Parathyroid adenoma (tissue), 2 donors: ENCODE measurements around the gene LRRTM2.

Source experiments
- H2AFZ ChIP-seq: fragments of 300-600 bp; sonication (generic); one replicate; pipeline ENCODE4 v1.7.0; 2017; ENCODE audit warnings: antibody characterized with exemption, mild to moderate bottlenecking
- H3K27ac ChIP-seq: fragments of 300-600 bp; sonication (generic); one replicate; pipeline ENCODE4 v1.7.0; 2017
- H3K27me3 ChIP-seq: fragments of 300-600 bp; sonication (generic); one replicate; pipeline ENCODE4 v1.7.0; 2017; ENCODE audit warnings: low read length; ENCODE audit not compliant: control insufficient read depth, insufficient read depth
- H3K36me3 ChIP-seq: fragments of 300-600 bp; sonication (generic); one replicate; pipeline ENCODE4 v1.7.0; 2017; ENCODE audit warnings: low read length; ENCODE audit not compliant: control insufficient read depth, insufficient read depth
- H3K4me1 ChIP-seq: fragments of 300-600 bp; sonication (generic); one replicate; pipeline ENCODE4 v1.7.0; 2017; ENCODE audit warnings: control low read depth
- H3K4me2 ChIP-seq: fragments of 300-600 bp; sonication (generic); one replicate; pipeline ENCODE4 v1.7.0; 2017; ENCODE audit warnings: low read length
- H3K4me3 ChIP-seq: fragments of 300-600 bp; sonication (generic); one replicate; pipeline ENCODE4 v1.7.0; 2017; ENCODE audit warnings: low read depth, low read length
- H3K79me2 ChIP-seq: fragments of 300-600 bp; sonication (generic); one replicate; pipeline ENCODE4 v1.7.0; 2017; ENCODE audit warnings: control low read depth
- H3K9ac ChIP-seq: fragments of 300-600 bp; sonication (generic); one replicate; pipeline ENCODE4 v1.7.0; 2017; ENCODE audit warnings: mild to moderate bottlenecking
- H3K9me3 ChIP-seq: fragments of 300-600 bp; sonication (generic); one replicate; pipeline ENCODE4 v1.7.0; 2017; ENCODE audit warnings: low read length; ENCODE audit not compliant: control insufficient read depth
- TF ChIP-seq, protein P1 (sequence below): fragments of 300-600 bp; sonication (generic); IDR thresholded peaks from one replicate; pipeline ENCODE4 v1.7.0; 2017; ENCODE audit warnings: antibody characterized with exemption, mild to moderate bottlenecking
- donor health status: primary hyperparathyroidism.

LRRTM2 gene

DNA sequence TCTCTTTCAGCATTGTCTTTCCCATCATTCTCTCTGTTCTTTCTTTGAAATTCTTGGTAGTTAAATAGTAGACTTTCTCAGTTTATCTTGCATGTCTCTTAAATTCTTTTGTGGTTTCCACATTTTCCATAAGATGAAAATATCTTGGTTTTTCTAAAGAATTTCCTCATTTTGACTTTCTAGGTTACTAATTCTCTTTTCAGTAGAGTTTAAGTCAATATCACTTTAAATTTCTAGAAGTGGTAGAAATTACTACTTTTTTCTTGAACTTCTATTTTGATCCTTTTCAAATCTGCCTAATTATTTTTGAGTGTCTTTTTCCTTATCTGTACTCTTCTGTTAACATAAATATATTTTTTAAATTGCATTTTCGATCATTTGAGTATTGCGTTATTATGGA lies 23.6 kb upstream of the LRRTM2 start:
- no peaks in the 10 kb centered on the region for H3K4me1 ChIP-seq
- H3K79me2 ChIP-seq: peaks cover under 1% of the 10 kb centered on the region
- H3K36me3 ChIP-seq: no peaks in the 10 kb centered on the region
- H2AFZ ChIP-seq: no peak overlapping the region
- no peak overlapping the region for H3K9ac ChIP-seq
- TF ChIP-seq, protein P1, sequence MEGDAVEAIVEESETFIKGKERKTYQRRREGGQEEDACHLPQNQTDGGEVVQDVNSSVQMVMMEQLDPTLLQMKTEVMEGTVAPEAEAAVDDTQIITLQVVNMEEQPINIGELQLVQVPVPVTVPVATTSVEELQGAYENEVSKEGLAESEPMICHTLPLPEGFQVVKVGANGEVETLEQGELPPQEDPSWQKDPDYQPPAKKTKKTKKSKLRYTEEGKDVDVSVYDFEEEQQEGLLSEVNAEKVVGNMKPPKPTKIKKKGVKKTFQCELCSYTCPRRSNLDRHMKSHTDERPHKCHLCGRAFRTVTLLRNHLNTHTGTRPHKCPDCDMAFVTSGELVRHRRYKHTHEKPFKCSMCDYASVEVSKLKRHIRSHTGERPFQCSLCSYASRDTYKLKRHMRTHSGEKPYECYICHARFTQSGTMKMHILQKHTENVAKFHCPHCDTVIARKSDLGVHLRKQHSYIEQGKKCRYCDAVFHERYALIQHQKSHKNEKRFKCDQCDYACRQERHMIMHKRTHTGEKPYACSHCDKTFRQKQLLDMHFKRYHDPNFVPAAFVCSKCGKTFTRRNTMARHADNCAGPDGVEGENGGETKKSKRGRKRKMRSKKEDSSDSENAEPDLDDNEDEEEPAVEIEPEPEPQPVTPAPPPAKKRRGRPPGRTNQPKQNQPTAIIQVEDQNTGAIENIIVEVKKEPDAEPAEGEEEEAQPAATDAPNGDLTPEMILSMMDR: no peak
- H3K9me3 ChIP-seq: no peaks in the 10 kb centered on the region
- no peak overlapping the region for H3K4me2 ChIP-seq
- H3K4me3 ChIP-seq: no peak overlapping the region
- no peak overlapping the region for H3K27ac ChIP-seq
- H3K27me3 ChIP-seq: no peaks in the 10 kb centered on the region

DNA sequence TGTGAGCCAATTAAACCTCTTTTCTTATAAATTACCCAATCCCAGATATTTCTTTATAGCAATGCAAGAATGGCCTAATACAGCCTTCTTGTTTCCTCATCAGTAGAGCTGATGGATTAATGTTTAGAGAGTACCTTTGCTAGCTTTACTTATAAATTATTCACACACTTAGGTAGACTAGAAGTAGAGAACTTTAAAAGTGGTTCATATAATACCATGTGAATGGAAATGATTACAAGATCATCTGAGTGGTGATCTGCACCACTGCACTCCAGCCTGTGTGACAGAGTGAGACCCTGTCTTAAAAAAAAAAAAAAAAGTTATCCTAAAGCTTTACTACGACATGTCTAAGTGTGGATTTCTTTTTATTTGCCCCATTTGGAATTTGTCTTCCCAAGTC lies 23.2 kb upstream of the LRRTM2 start:
- H3K36me3 ChIP-seq: no peaks in the 10 kb centered on the region
- no peaks in the 10 kb centered on the region for H3K4me1 ChIP-seq
- H2AFZ ChIP-seq: no peak overlapping the region
- no peak overlapping the region for H3K27ac ChIP-seq
- no peak overlapping the region for H3K4me3 ChIP-seq
- no peak overlapping the region for H3K4me2 ChIP-seq
- H3K9me3 ChIP-seq: no peaks in the 10 kb centered on the region
- H3K9ac ChIP-seq: no peak overlapping the region
- H3K79me2 ChIP-seq: peaks cover 2% of the 10 kb centered on the region
- TF ChIP-seq, protein P1: no peak
- H3K27me3 ChIP-seq: no peaks in the 10 kb centered on the region

DNA sequence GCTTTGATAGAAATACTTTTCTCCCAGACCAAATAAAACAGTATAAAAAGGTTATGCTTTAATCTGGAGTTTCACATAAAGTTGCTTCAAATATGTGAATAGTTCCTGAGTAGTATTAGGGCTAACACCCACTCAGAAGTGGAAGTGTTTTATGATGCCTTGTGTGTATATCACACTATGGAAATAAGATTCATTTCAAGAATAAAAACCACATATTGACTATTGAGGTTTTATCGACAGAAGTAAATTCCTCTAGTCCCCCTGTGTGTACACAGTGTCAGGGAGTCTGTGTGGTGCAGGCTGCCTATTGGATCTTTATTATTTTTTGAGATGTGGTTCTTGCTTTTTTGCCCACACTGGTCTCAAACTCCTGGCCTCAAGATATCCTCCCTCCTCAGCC lies 20.8 kb upstream of the LRRTM2 start:
- Histone ChIP-seq H3K36me3 (no peaks in the 10 kb centered on the region), H2AFZ (no peak overlapping the region), H3K9me3 (no peaks in the 10 kb centered on the region)

DNA sequence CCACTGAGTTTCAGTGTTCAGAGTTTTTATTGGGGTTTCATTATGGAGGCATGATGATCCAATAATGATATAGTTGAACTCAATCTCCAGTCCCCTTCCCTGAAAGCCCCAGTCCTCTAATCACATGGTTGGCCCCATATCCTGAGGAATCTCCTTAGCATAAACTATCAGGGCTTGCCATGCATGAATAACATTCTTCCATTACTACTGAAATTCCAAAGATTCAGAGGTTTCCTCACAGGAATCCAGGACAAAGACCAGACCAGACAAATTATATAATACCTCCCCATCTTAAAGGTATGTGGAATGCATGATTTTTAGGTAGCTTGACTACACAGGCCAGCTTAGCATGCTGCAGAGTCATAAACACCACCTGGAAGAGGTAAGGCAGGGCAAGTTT lies 15.5 kb upstream of the LRRTM2 start:
- Histone ChIP-seq H3K4me1 (no peaks in the 10 kb centered on the region), H3K79me2 (peaks cover 2% of the 10 kb centered on the region), H3K9me3 (no peaks in the 10 kb centered on the region), H3K27ac (no peak overlapping the region), H3K9ac (no peak overlapping the region), H3K27me3 (no peaks in the 10 kb centered on the region), H3K4me2 (no peak overlapping the region), H3K36me3 (no peaks in the 10 kb centered on the region), H2AFZ (no peak overlapping the region), H3K4me3 (no peak overlapping the region)
- TF ChIP-seq, protein P1: no peak

More for the DNA sequence above, 20.8 kb upstream of the LRRTM2 start:
- Histone ChIP-seq H3K27me3 (no peaks in the 10 kb centered on the region), H3K27ac (no peak overlapping the region), H3K4me2 (no peak overlapping the region), H3K9ac (no peak overlapping the region), H3K4me1 (no peaks in the 10 kb centered on the region), H3K79me2 (peaks cover 2% of the 10 kb centered on the region), H3K4me3 (no peak overlapping the region)
- TF ChIP-seq, protein P1: no peak

DNA sequence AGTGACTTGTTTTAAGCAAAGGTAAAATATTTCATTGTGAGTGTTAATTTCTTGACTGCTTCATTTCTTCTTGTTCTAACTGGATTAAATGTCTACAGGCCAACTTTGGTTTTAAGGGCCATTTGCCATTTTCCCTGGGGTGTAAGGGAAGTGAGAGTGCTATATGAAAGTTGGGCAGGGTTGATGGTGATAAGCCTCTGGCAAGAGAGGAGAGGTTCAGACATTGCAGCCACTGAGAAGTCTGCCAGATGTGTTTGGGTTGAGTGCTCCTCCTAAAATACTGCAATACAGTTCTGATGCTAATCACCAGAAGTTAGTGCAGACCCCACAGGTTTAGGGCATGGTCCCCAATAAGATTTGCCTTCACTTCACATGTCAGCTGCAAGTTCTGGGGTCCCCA lies 14.9 kb upstream of the LRRTM2 start:
- H3K9ac ChIP-seq: no peak overlapping the region
- no peaks in the 10 kb centered on the region for H3K4me1 ChIP-seq
- H3K4me3 ChIP-seq: no peak overlapping the region
- H3K36me3 ChIP-seq: no peaks in the 10 kb centered on the region
- TF ChIP-seq, protein P1: no peak
- H3K9me3 ChIP-seq: no peaks in the 10 kb centered on the region
- no peak overlapping the region for H3K27ac ChIP-seq
- H3K4me2 ChIP-seq: no peak overlapping the region
- H3K27me3 ChIP-seq: no peaks in the 10 kb centered on the region
- no peak overlapping the region for H2AFZ ChIP-seq
- H3K79me2 ChIP-seq: peaks cover 2% of the 10 kb centered on the region
